ENCODE data around the gene PROK2.

PROK2 gene

GRCh38 chr3:71786551-71786950 lies 1.6 kb upstream of the PROK2 start:
- no peak for DNase-seq (ENCODE audit: low spot score)

GRCh38 chr3:71786217-71786549 lies 1.2 kb upstream of the PROK2 start:
- no peak for DNase-seq (ENCODE audit: low spot score)

GRCh38 chr3:71785532-71786216 lies 726 bp upstream of the PROK2 start:
- no peak for DNase-seq (ENCODE audit: low spot score)

DNA sequence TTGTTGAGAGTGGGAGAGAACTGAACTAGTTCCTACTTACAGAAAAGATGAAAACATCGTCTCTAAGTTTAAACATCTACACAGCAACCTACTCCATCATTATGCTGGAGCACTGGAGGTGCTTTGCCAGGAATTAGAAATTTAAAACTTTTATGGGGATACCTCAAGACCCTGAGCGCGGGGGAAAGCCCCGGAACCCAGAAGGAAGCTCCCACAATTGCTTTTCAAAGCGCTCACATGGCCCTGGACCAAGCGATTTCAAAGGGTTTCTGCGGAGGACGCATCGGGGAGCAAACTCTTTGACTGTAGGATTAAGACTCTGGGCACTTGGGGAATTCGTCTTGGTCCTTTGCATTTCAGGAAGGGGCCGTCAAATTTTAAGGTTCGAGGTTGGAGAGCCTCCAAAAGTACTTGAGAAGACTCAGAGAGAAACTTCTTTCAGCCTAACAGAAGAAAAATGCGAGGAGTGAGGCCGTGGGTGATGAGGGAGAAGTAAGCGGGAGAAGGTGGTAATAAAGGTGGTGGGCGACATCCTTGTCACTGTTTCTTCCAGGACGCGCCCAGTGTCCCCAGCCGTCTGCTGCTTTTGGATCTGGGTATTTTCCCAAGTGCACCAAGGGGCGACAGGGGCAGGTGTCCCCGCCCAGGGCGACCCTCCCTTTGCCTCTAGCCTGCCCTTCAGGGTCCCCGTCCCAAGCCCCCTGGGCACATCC lies 591 bp downstream of the PROK2 start:
- DNase-seq (ENCODE audit: low spot score) = no peak

DNA sequence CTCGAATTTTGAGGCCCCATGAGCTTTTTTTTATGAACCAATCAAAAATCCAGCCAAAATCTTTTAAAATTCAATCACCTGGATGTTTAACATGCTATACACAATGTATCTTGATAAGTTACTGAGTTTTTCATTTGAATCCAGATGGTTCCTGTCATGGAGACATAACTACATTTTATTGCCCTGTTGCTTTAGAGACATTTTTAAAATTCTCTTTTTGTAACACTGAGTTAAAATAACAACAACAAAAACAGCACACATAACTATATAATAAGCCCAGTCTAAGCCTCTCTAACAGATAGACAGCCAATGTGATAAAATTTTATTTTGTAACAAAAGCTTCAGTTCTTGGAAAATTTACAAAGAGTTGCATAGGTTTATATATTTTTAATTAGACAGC lies 1.8 kb downstream of the PROK2 start:
- DNase-seq (ENCODE audit: low spot score) = no peak

DNA sequence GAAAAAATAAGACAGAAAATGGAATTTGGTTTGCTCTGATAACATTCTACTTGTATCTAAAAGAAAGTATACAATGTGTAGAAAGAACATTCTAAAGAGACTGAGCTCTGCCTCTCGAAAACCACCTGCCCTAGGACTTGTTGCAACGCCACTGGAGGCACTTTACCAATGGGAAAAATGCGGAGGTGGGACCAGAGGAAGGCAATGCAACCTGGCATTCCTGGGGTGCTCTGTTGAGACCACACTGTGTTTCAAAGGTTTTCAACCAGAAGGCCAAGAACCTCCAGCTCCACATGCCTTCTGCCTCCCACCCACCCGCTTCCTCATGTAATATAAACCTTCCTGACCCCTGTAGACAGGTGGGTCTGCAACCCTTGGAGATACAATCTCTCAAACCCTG lies 4.5 kb downstream of the PROK2 start:
- no peak for DNase-seq (ENCODE audit: low spot score)

GRCh38 chr3:71779674-71780377 lies 5.1 kb downstream of the PROK2 start:
- peak; percentile 64 for DNase-seq (ENCODE audit: low spot score)

DNA sequence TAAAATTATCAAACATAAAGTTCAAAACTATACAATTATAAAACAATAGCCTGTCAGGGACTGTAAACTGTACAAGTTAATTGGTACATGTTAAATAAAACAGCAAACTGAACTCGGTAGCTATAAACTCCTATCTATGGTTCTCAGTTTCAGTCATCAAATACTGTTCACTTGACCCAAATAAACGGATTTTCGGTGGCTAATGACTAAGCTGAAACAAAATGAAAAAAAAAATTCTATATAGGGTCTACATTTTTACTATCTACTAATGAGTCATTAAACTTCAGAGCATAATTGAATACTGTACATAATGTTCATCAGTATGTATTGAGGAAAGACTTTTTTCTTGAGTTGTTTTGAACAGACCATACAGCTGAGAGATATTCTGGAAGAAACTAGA lies 6.6 kb downstream of the PROK2 start:
- peak; percentile 63 for DNase-seq (ENCODE audit: low spot score)

GRCh38 chr3:71776538-71776937 lies 8.4 kb downstream of the PROK2 start:
- peak; percentile 49 for DNase-seq (ENCODE audit: low spot score)

DNA sequence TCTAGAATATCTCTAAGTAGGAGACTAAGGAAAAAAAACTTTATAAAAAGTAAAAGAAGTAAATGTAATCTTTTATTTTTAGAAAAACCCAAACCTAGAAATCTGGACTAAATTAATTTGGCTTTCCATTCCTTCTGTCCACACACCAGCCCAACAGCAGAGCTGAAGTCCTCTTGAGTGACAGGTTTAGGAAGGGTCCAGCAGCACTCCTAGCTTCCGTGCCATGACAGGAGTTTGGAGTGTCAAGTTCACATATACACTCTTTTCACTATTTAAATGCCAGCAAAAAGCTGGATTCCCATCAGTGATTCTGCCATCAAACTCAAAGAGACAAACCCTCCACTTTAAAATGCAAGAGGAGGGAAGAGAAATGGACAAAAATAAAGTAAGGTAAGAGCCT lies 13.1 kb downstream of the PROK2 start:
- DNase-seq (ENCODE audit: low spot score) = no peak

DNA sequence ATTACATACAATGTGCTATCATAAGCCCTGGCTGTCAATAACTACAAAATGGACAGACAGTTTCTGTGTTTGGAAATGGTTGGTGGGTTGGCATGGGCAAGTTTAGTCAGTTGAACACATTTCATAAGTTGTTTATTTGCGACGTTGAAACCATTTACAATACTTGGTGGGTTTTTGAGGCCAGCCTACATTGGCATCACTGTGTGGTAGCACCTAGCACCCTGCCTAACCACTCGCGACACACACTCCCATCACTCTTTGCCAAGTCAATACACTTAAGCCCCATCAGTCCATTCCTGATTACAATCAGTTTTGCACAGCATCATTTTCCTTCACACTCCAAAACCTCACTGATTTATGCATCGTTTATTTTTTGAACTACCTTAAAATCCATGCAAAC lies 13.8 kb downstream of the PROK2 start:
- DNase-seq (ENCODE audit: low spot score) = no peak

DNA sequence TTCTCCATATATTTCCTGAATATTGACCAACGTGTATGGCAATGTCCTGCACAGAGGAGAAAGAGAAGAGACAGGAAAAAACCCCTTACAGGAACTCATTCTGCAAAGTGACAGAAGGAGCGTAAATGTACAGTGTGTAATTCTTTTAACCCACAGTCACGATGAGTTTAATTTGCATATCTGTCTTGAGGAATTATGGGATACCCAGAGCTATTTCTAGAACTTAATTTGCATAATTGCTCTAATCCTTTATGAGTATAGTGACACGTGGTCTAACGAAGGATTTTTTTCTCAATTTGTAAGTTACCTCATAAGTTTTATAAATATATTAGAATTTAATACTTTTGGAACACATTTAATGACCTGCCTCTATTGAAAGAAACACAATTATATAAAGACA lies 21.5 kb downstream of the PROK2 start:
- DNase-seq (ENCODE audit: low spot score) = no peak

DNA sequence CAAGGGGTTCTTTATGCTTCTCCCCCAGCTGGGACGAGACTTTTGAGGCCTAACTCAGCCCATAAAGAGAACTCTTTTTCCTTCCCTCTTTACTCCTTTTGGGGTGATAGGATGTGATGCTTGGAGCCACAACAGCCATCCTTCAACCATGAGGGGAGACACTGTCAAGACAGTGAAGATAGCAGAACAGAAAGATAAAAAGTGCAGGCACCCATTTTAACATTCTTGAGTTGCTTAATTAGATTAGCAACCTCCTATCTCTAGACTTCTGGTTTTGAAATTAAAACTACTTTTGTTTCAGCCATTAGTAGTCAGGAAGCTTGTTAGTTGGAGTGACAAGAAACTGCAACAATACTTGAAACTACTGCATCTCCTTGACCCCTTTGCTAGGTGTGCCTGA lies 24.8 kb downstream of the PROK2 start:
- no peak for DNase-seq (ENCODE audit: low spot score)

DNA sequence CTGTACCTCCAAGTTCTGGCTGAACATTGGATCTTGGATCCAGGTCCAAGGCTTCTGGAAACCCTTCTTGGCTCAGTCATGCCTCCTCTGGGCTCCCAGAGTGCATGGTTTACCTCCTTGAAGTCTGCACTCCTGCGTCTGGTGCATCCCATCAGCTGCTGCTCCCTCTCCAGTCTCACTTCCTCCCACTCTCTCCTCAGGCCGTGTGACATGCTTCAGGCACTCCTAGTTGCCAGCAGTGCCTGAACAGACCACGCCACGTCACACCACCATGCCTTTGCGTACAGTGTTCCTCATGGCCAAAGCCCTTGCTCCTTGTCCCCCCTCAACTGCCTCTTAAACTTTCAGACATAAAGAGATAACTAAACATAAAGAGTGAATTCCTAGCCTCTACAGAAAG lies 25.5 kb downstream of the PROK2 start:
- DNase-seq (ENCODE audit: low spot score) = no peak

DNA sequence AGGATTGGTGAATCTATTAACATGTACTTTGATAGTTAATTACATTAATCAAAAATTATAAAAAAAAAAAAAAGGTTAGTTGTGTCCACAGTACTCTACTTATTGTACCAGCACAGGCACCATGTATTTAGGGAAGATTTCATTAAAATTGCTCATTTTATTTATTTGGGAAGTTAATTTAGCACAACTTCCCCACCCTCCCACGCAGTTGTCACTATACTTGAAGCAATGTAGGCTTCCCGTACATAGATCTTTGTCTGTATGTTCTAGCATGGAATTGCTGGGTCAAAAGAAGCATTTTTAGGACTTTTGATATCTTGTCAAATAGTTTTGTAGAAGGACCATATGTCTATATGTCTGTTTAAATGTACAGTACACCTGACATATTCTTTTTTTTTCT lies 26.9 kb downstream of the PROK2 start:
- no peak for DNase-seq (ENCODE audit: low spot score)

GRCh38 chr3:71754610-71755253 lies 30.2 kb downstream of the PROK2 start:
- DNase-seq (ENCODE audit: low spot score) = no peak

DNA sequence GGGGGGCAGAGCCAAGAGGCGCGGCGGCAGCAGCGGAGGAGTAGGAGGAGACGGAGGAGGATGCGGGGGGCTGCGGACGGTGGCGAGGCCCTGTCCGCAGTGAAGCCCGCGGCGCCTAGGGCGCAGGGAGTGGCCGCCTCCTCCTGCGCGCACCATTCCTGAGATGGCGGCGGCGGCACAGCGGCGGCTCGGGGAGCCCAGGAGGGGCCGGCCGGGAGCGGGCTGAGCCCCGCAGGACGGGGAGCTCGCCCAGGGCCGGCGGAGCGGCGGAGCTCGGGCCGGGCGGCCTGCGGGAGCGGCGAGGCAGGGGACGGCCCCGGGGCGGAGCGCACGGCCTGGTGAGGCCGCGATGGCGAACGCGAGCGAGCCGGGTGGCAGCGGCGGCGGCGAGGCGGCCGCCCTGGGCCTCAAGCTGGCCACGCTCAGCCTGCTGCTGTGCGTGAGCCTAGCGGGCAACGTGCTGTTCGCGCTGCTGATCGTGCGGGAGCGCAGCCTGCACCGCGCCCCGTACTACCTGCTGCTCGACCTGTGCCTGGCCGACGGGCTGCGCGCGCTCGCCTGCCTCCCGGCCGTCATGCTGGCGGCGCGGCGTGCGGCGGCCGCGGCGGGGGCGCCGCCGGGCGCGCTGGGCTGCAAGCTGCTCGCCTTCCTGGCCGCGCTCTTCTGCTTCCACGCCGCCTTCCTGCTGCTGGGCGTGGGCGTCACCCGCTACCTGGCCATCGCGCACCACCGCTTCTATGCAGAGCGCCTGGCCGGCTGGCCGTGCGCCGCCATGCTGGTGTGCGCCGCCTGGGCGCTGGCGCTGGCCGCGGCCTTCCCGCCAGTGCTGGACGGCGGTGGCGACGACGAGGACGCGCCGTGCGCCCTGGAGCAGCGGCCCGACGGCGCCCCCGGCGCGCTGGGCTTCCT lies 31.0 kb downstream of the PROK2 start, which contains the start of gene GPR27:
Gene GPR27, plus strand, starts transcription at position 155 of the 909 bp plus-strand sequence. Its CDS starts 195 bp downstream, at position 350.
- DNase-seq (ENCODE audit: low spot score) = no peak

DNA sequence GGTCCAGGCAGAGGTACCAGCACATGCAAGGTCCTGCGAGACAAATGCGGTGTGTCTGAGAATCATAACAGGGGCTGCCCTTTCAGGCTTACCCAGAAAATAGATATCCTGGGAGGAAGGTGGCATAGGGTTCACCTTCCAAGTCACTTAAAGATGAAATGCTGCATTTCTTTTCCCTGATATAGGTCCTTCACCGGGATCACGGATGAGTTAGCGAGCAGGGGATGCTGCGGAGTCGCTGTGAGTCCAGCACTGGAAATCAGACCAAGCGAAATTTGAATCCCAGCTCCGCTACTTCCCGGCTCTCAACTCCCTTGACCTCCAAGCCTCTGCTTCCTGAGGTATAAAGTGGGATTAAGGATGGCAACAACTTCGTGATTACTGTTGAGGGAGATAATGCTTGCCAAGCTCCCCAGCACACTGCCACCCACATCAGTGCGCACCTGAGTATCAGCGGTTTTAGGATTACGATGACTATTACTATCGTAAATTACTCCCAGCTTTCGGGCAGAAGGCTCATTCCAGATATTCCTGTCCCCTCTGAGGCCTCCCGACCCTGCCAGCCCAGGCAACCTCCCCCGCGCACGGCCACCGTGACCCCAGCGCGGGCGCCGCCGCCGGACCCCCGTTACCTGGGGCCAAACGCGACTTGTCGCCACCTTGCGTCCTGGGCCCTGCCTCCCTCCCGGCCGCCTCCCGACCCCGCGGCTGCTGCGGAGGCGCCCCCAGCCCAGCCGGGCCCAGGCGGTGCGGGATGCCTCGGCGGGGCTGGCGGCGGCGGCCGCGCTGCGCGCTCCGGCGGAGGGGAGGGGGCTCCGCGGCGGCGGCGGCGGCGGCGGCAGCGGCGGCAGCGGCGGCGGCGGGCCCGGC lies 31.9 kb downstream of the PROK2 start:
- no peak for DNase-seq (ENCODE audit: low spot score)

- no peak for DNase-seq (ENCODE audit: low spot score)
These were observed 33.3 kb downstream of the PROK2 start for GRCh38 chr3:71751602-71752001.

- DNase-seq (ENCODE audit: low spot score) = no peak
These were observed 40.2 kb downstream of the PROK2 start for GRCh38 chr3:71744738-71745137.

DNA sequence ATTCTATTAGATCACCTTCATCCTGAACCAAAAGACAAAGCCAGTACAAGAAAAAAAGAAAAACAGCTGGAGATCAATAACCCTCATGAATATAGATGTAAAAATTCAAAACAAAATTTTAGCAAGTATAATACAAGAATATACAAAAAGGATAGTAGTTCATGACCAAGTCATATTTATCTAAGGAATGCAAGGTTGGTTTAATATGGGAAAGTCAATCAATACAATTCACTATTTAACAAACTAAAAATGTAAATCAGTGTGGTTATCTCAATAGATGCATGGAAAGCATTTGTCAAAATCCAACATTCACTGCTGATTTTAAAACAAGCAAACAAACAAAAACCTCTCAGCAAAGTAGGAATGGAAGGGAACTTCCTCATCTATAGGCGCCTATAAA lies 42.3 kb downstream of the PROK2 start:
- DNase-seq (ENCODE audit: low spot score) = no peak
